Breast epithelium (tissue), 4 donors: Measurements from ENCODE around the gene TRIO. TPM values are rescaled to one million over a fixed set of nuclear protein-coding genes. Genes with fewer than 3 reads are reported as not detected.

Source experiments
- DNase-seq, 2 donors: peaks; one replicate each; pipeline ENCODE4 v3.0.0-alpha.2; 2019; ENCODE audit warnings: low spot score in 2 of 2
- H3K27ac ChIP-seq, 2 donors: fragments of 200-600 bp; sonication (generic) in 1 of 2; one replicate each; pipeline ENCODE4 v1.5.1; 2016 to 2019; ENCODE audit warnings: mild to moderate bottlenecking in 1 of 2
- H3K27me3 ChIP-seq, 2 donors: fragments of 200-600 bp; sonication (generic) in 1 of 2; one replicate each; pipeline versions ENCODE4 v1.5.1 to v1.6.0; 2017 to 2019; ENCODE audit warnings: control low read depth in 1 of 2, mild to moderate bottlenecking in 1 of 2
- H3K36me3 ChIP-seq: fragments of 200-600 bp; one replicate; pipeline ENCODE4 v1.5.1; 2019
- H3K4me1 ChIP-seq, 2 donors: fragments of 200-600 bp; sonication (generic); one replicate each; pipeline ENCODE4 v1.5.1; 2016 to 2019; ENCODE audit warnings: control low read depth in 1 of 2
- H3K4me3 ChIP-seq, 3 donors: fragments of 200-600 bp; sonication (generic); 1 replicate in 2 of 3; 2 replicates in 1 of 3; pipeline ENCODE4 v1.5.1; 2016 to 2019; ENCODE audit warnings: mild to moderate bottlenecking in 3 of 3, moderate library complexity in 2 of 3
- H3K9me3 ChIP-seq, 2 donors: fragments of 200-600 bp; sonication (generic) in 1 of 2; one replicate each; pipeline ENCODE4 v1.5.1; 2016 to 2019; ENCODE audit warnings: control low read depth in 1 of 2
- CTCF ChIP-seq, 3 donors: fragments of 450-650 bp; IDR thresholded peaks; one replicate each; pipeline ENCODE4 v1.5.1; 2016 to 2017; ENCODE audit warnings: antibody characterized with exemption in 3 of 3, mild to moderate bottlenecking in 3 of 3, moderate library complexity in 3 of 3
- POLR2A ChIP-seq: fragments of 450-650 bp; IDR thresholded peaks from one replicate; pipeline ENCODE4 v1.6.1; 2016; ENCODE audit warnings: antibody characterized with exemption, mild to moderate bottlenecking, moderate library complexity
- POLR2AphosphoS5 ChIP-seq, 3 donors: sonication (generic); formaldehyde crosslinking; IDR thresholded peaks; one replicate each; pipeline ENCODE4 v1.6.1; 2017; ENCODE audit warnings: antibody characterized with exemption in 3 of 3
- intact Hi-C: fragments of 100-400 bp; cut with DNase I; formaldehyde crosslinking; loops from one replicate; pipeline ENCODE4 v1.15.1; 2023; ENCODE audit warnings: low total_unique reads
- total RNA-seq, 3 donors: library from RNA; depleted of rRNA; stranded (reverse); fragments of >200 nt; gene quantifications; one replicate each; pipeline ENCODE4 v1.1.0, GENCODE V29; 2016

TRIO gene
- total RNA-seq, 3 donors from 2014 or later: 191 to 209 (median 193) TPM

GRCh38 chr5:14450018-14450524, 306.9 kb downstream of the TRIO start:
- peaks cover 0 to 5% of the 10 kb centered on the region in 2 donors for H3K4me1 ChIP-seq
- intact Hi-C loops: no loop called here
- no peak for DNase-seq
- no peaks in the 10 kb centered on the region for H3K27me3 ChIP-seq
- no peaks in the 10 kb centered on the region for H3K9me3 ChIP-seq
- H3K36me3 ChIP-seq: no peaks in the 10 kb centered on the region
- peak overlapping the region; percentile 79 to 95 for H3K27ac ChIP-seq
- TF ChIP-seq POLR2A (no peak), POLR2AphosphoS5 (IDR thresholded peaks at IDR 0.05) (peak; percentile 29 to 67 (median 55))
- no peak overlapping the region for H3K4me3 ChIP-seq

GRCh38 chr5:14450742-14451141, 307.6 kb downstream of the TRIO start:
- intact Hi-C loops: no loop called here
- no peak for DNase-seq
- Histone ChIP-seq H3K27ac (peak overlapping the region; percentile 79 to 95), H3K36me3 (no peaks in the 10 kb centered on the region), H3K4me3 (no peak overlapping the region), H3K9me3 (no peaks in the 10 kb centered on the region), H3K4me1 (peaks cover 0 to 5% of the 10 kb centered on the region in 2 donors), H3K27me3 (no peaks in the 10 kb centered on the region)
- no peak for TF ChIP-seq CTCF (IDR thresholded peaks at IDR 0.05)
- TF ChIP-seq POLR2A: no peak
- no peak for TF ChIP-seq POLR2AphosphoS5 (IDR thresholded peaks at IDR 0.05)

- peak overlapping the region; percentile 68 to 85 for H3K27ac ChIP-seq
- H3K4me1 ChIP-seq: peaks cover 0 to 5% of the 10 kb centered on the region in 2 donors
- no peaks in the 10 kb centered on the region for H3K36me3 ChIP-seq
- no peak for TF ChIP-seq POLR2AphosphoS5 (IDR thresholded peaks at IDR 0.05)
- no peak for TF ChIP-seq CTCF (IDR thresholded peaks at IDR 0.05)
- no peak for TF ChIP-seq POLR2A
- no peaks in the 10 kb centered on the region for H3K27me3 ChIP-seq
- DNase-seq: no peak
- no peaks in the 10 kb centered on the region for H3K9me3 ChIP-seq
- no peak overlapping the region for H3K4me3 ChIP-seq
- intact Hi-C loops: no loop called here
Observed at GRCh38 chr5:14451871-14452270, 308.7 kb downstream of the TRIO start.

- Histone ChIP-seq H3K27me3 (no peaks in the 10 kb centered on the region), H3K4me1 (peaks cover 0 to 5% of the 10 kb centered on the region in 2 donors), H3K36me3 (no peaks in the 10 kb centered on the region), H3K9me3 (no peaks in the 10 kb centered on the region), H3K4me3 (no peak overlapping the region), H3K27ac (peak overlapping the region; percentile 68 to 85)
- intact Hi-C loops: no loop called here
- DNase-seq: no peak
- TF ChIP-seq POLR2AphosphoS5 (IDR thresholded peaks at IDR 0.05) (peak in 1 of 3 donors; percentile 27), POLR2A (no peak)
Observed at GRCh38 chr5:14452685-14453454, 309.7 kb downstream of the TRIO start.

- peak overlapping the region; percentile 68 to 84 for H3K27ac ChIP-seq
- no peaks in the 10 kb centered on the region for H3K9me3 ChIP-seq
- no peaks in the 10 kb centered on the region for H3K4me1 ChIP-seq
- H3K27me3 ChIP-seq: no peaks in the 10 kb centered on the region
- no peak for DNase-seq
- H3K4me3 ChIP-seq: no peak overlapping the region
- no peak for TF ChIP-seq POLR2AphosphoS5 (IDR thresholded peaks at IDR 0.05)
- TF ChIP-seq CTCF (IDR thresholded peaks at IDR 0.05): no peak
- no peak for TF ChIP-seq POLR2A
- intact Hi-C loops: no loop called here
- H3K36me3 ChIP-seq: no peaks in the 10 kb centered on the region
Observed at GRCh38 chr5:14453481-14453880, 310.3 kb downstream of the TRIO start.

GRCh38 chr5:14455814-14456321, 312.7 kb downstream of the TRIO start:
- H3K4me1 ChIP-seq: no peaks in the 10 kb centered on the region
- intact Hi-C loops: no loop called here
- no peak overlapping the region for H3K4me3 ChIP-seq
- TF ChIP-seq POLR2AphosphoS5 (IDR thresholded peaks at IDR 0.05) (no peak), POLR2A (no peak), CTCF (IDR thresholded peaks at IDR 0.05) (no peak)
- no peaks in the 10 kb centered on the region for H3K9me3 ChIP-seq
- no peaks in the 10 kb centered on the region for H3K36me3 ChIP-seq
- peak overlapping the region in 1 of 2 donors; percentile 20 for H3K27ac ChIP-seq
- H3K27me3 ChIP-seq: no peaks in the 10 kb centered on the region
- DNase-seq: no peak
